ENCODE measurements around the gene ITIH1. TPM values are rescaled to one million over a fixed set of nuclear protein-coding genes. Genes with fewer than 3 reads are reported as not detected.
"Not testable (repeated sequence)": the region's sequence is repeated elsewhere in the genome, so short reads cannot be mapped to it uniquely, and the experiment has no call there.

Gene ITIH1
- total RNA-seq, 1 donor from 2014 or later: not detected

- Histone ChIP-seq H3F3A (ENCODE audit: low read depth) (peaks cover 3% of the 10 kb centered on the region), H4K20me1 (ENCODE audit: low read depth) (no peaks in the 10 kb centered on the region), H3K27me3 (no peaks in the 10 kb centered on the region), H3K9ac (no peak overlapping the region), H3K27ac (no peak overlapping the region), H3K4me1 (no peaks in the 10 kb centered on the region), H3K36me3 (no peaks in the 10 kb centered on the region), H3K79me2 (ENCODE audit: low read depth) (no peaks in the 10 kb centered on the region), H3K9me3 (ENCODE audit: low read depth) (no peaks in the 10 kb centered on the region), H2AFZ (replicated peaks) (peak overlapping the region; percentile 63), H3K4me2 (no peak overlapping the region), H3K4me3 (no peak overlapping the region)
- TF ChIP-seq EZH2 (IDR thresholded peaks at IDR 0.05) (no peak), EZH2phosphoT487 (IDR thresholded peaks at IDR 0.05) (no peak), CTCF (IDR thresholded peaks at IDR 0.05) (no peak)
- H3K9me3 Mint-ChIP-seq: no peaks in the 10 kb centered on the region
- H3K27ac Mint-ChIP-seq: no peak overlapping the region
- no peak overlapping the region for H3K4me3 Mint-ChIP-seq
- H3K27me3 Mint-ChIP-seq (ENCODE audit: insufficient read depth, low read depth): no peaks in the 10 kb centered on the region
- DNase-seq (ENCODE audit: low spot score): no peak
- H3K4me1 Mint-ChIP-seq: peaks cover 5% of the 10 kb centered on the region
- no peaks in the 10 kb centered on the region for H3K36me3 Mint-ChIP-seq
Measured at GRCh38 chr3:52775877-52776276, 1.5 kb upstream of the ITIH1 start.

- not testable (repeated sequence) for H3K4me3 ChIP-seq; H3K4me1 ChIP-seq; H3K36me3 ChIP-seq; H4K20me1 ChIP-seq (ENCODE audit: low read depth); H3K9ac ChIP-seq; H3K36me3 Mint-ChIP-seq; DNase-seq (ENCODE audit: low spot score); H3K9me3 Mint-ChIP-seq; H3K4me3 Mint-ChIP-seq; H3K27ac ChIP-seq; H3K27ac Mint-ChIP-seq; H3K27me3 ChIP-seq; H3K4me2 ChIP-seq; H3K27me3 Mint-ChIP-seq (ENCODE audit: insufficient read depth, low read depth); H3F3A ChIP-seq (ENCODE audit: low read depth); H3K9me3 ChIP-seq (ENCODE audit: low read depth); H3K79me2 ChIP-seq (ENCODE audit: low read depth); H3K4me1 Mint-ChIP-seq; H2AFZ ChIP-seq (replicated peaks)
Measured at GRCh38 chr3:52776486-52776885, 913 bp upstream of the ITIH1 start.

GRCh38 chr3:52777959-52778805, 783 bp downstream of the ITIH1 start:
- no peaks in the 10 kb centered on the region for H3K4me1 ChIP-seq
- H3K4me2 ChIP-seq: no peak overlapping the region

More at GRCh38 chr3:52777959-52778805, 783 bp downstream of the ITIH1 start:
- H3K27ac ChIP-seq: no peak overlapping the region
- H3K9me3 ChIP-seq (ENCODE audit: low read depth): no peaks in the 10 kb centered on the region
- Mint-ChIP-seq H3K9me3 (no peaks in the 10 kb centered on the region), H3K4me1 (no peaks in the 10 kb centered on the region), H3K36me3 (no peaks in the 10 kb centered on the region), H3K4me3 (peak overlapping the region; percentile 16), H3K27ac (no peak overlapping the region), H3K27me3 (ENCODE audit: insufficient read depth, low read depth) (peaks cover 2% of the 10 kb centered on the region)
- no peaks in the 10 kb centered on the region for H3K36me3 ChIP-seq
- TF ChIP-seq CTCF (IDR thresholded peaks at IDR 0.05): no peak
- TF ChIP-seq EZH2phosphoT487 (IDR thresholded peaks at IDR 0.05): no peak
- no peak for TF ChIP-seq EZH2 (IDR thresholded peaks at IDR 0.05)
- H3K9ac ChIP-seq: no peak overlapping the region
- no peaks in the 10 kb centered on the region for H3F3A ChIP-seq (ENCODE audit: low read depth)
- H3K27me3 ChIP-seq: no peaks in the 10 kb centered on the region
- H2AFZ ChIP-seq (replicated peaks): no peak overlapping the region
- DNase-seq (ENCODE audit: low spot score): peak; percentile 1
- H4K20me1 ChIP-seq (ENCODE audit: low read depth): no peaks in the 10 kb centered on the region
- no peak overlapping the region for H3K4me3 ChIP-seq
- H3K79me2 ChIP-seq (ENCODE audit: low read depth): no peaks in the 10 kb centered on the region

All from neural progenitor cell (in vitro differentiated cells).